Measurements from ENCODE around the gene SMG1. TPM values are rescaled to one million over a fixed set of nuclear protein-coding genes. Genes with fewer than 3 reads are reported as not detected.

SMG1 gene
- total RNA-seq, 1 donor from 2014 or later: 33.5 TPM

DNA sequence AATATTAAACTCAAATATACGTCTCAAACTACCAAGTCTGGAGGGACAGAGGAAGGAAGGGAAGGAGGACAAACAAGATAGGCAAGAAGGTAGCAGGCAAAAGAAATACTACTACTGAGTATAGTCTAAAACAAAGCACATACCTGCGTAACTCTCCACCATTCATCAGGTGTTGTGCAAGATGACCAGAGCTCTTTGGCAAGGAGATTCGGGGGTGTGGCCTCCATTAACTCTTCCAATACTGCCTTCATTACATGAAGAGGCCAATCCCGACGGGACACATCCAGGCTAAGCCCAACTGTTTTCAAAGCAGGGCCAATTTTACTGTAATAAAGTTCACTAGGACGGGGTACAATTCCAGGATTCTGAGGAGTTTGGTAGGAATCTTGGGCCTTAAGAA is 86.7 kb downstream of the SMG1 start:
- no peak overlapping the region for H3K4me3 ChIP-seq (ENCODE audit: low read depth, low read length)
- DNase-seq (ENCODE audit: low read depth): no peak
- TF ChIP-seq, protein P1, sequence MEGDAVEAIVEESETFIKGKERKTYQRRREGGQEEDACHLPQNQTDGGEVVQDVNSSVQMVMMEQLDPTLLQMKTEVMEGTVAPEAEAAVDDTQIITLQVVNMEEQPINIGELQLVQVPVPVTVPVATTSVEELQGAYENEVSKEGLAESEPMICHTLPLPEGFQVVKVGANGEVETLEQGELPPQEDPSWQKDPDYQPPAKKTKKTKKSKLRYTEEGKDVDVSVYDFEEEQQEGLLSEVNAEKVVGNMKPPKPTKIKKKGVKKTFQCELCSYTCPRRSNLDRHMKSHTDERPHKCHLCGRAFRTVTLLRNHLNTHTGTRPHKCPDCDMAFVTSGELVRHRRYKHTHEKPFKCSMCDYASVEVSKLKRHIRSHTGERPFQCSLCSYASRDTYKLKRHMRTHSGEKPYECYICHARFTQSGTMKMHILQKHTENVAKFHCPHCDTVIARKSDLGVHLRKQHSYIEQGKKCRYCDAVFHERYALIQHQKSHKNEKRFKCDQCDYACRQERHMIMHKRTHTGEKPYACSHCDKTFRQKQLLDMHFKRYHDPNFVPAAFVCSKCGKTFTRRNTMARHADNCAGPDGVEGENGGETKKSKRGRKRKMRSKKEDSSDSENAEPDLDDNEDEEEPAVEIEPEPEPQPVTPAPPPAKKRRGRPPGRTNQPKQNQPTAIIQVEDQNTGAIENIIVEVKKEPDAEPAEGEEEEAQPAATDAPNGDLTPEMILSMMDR (conservative IDR thresholded peaks at IDR 0.05; ENCODE audit: low read depth, low read length): no peak

- DNase-seq (ENCODE audit: low read depth): no peak
- H3K4me3 ChIP-seq (ENCODE audit: low read depth, low read length): no peak overlapping the region
- TF ChIP-seq, protein P1 (conservative IDR thresholded peaks at IDR 0.05; ENCODE audit: low read depth, low read length): no peak
Observed at GRCh38 chr16:18836702-18837101, 89.5 kb downstream of the SMG1 start.

GRCh38 chr16:18834864-18835263 is 91.3 kb downstream of the SMG1 start:
- TF ChIP-seq, protein P1 (conservative IDR thresholded peaks at IDR 0.05; ENCODE audit: low read depth, low read length): no peak
- no peak overlapping the region for H3K4me3 ChIP-seq (ENCODE audit: low read depth, low read length)
- DNase-seq (ENCODE audit: low read depth): no peak

- no peak for DNase-seq (ENCODE audit: low read depth)
- TF ChIP-seq, protein P1 (conservative IDR thresholded peaks at IDR 0.05; ENCODE audit: low read depth, low read length): no peak
- H3K4me3 ChIP-seq (ENCODE audit: low read depth, low read length): no peak overlapping the region
Observed at GRCh38 chr16:18833707-18834505, 92.3 kb downstream of the SMG1 start.

DNA sequence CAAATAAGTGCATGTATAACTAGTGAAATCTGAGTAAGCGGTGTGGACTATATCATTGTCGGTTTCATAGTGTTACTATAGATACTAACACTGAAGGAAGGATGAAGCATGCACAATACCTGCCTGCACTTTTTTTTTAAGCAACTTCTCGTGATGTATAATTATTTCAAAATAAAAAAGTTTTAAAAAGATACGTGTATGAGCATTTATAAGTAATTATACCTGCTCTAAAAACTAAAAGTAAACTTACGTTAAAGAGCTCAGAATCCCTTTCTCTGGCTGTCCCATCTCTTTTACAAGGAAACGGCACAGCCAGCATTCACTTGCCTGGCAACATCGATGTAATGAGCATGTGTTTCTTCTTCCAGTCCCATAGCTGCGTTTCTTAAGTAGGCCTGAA is 93.6 kb downstream of the SMG1 start:
- DNase-seq (ENCODE audit: low read depth): no peak
- TF ChIP-seq, protein P1 (conservative IDR thresholded peaks at IDR 0.05; ENCODE audit: low read depth, low read length): no peak
- no peak overlapping the region for H3K4me3 ChIP-seq (ENCODE audit: low read depth, low read length)

- H3K4me3 ChIP-seq (ENCODE audit: low read depth, low read length): no peak overlapping the region
- TF ChIP-seq, protein P1 (conservative IDR thresholded peaks at IDR 0.05; ENCODE audit: low read depth, low read length): no peak
- no peak for DNase-seq (ENCODE audit: low read depth)
Observed at GRCh38 chr16:18832006-18832405, 94.2 kb downstream of the SMG1 start.

DNA sequence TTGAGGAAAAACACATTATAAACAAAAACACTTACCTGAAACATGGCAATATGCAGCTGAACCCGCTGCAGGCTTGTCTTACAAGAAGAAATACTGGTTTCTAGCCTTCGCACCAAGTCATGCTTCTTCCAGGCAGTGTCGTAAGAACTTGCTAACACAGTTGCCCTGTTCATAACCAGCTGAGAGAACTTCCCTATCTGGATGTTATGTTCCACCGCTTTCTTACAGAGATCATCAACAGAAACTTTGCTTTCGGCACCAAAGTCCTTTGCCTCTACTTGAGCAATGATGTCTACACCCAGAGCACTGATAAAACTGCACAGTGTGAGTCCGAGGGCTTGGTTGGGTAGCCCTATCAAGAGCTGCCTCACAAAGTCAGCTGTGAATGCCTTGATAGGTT is 97.0 kb downstream of the SMG1 start:
- DNase-seq (ENCODE audit: low read depth): no peak
- H3K4me3 ChIP-seq (ENCODE audit: low read depth, low read length): no peak overlapping the region
- TF ChIP-seq, protein P1 (conservative IDR thresholded peaks at IDR 0.05; ENCODE audit: low read depth, low read length): no peak
